ENCODE results near the gene COLEC11.

The COLEC11 gene

GRCh38 chr2:3637692-3638455, 43.0 kb downstream of the COLEC11 start:
- no peak overlapping the region for H2BK5ac ChIP-seq (ENCODE audit: low read depth, low read length, poor library complexity, severe bottlenecking)
- no peak overlapping the region for H2AFZ ChIP-seq (ENCODE audit: low read depth, low read length)

GRCh38 chr2:3638456-3638810, 43.5 kb downstream of the COLEC11 start:
- no peak overlapping the region for H2BK120ac ChIP-seq (ENCODE audit: low read depth, low read length)
- H3K18ac ChIP-seq (ENCODE audit: low read depth in 1 of 2, low read length in 2 of 2), result no peak overlapping the region
- WGBS, result 87% methylated on average over 7 of the region's 8 CpGs
- H3K4me1 ChIP-seq (ENCODE audit: control insufficient read depth, insufficient read depth, low read depth, low read length), result no peaks in the 10 kb centered on the region
- H2AFZ ChIP-seq (ENCODE audit: low read depth, low read length), result no peak overlapping the region
- peaks cover 4 to 38% of the 10 kb centered on the region in 2 experiments for H3K27me3 ChIP-seq (ENCODE audit: control insufficient read depth in 1 of 2, insufficient read depth in 1 of 2, low read length in 2 of 2)
- no peak overlapping the region for H3K4me2 ChIP-seq (ENCODE audit: low read length, poor library complexity, severe bottlenecking)
- H4K8ac ChIP-seq (ENCODE audit: low read length), result no peak overlapping the region
- H3K27ac ChIP-seq (ENCODE audit: low read length, poor library complexity, severe bottlenecking), result no peak overlapping the region
- H3K4me3 ChIP-seq (ENCODE audit: insufficient read depth in 1 of 2, low read depth in 1 of 2, low read length in 2 of 2), result no peak overlapping the region
- H3K36me3 ChIP-seq (ENCODE audit: control insufficient read depth in 1 of 2, insufficient read depth in 2 of 2, low read depth in 1 of 2, low read length in 2 of 2), result no peaks in the 10 kb centered on the region
- H2BK12ac ChIP-seq (ENCODE audit: low read length in 2 of 2), result no peak overlapping the region
- no peak overlapping the region for H2BK5ac ChIP-seq (ENCODE audit: low read depth, low read length, poor library complexity, severe bottlenecking)
- H3K9me3 ChIP-seq (ENCODE audit: control insufficient read depth, low read length), result no peaks in the 10 kb centered on the region
- DNase-seq, result no peak
- no peak overlapping the region for H3K4ac ChIP-seq (ENCODE audit: low read depth in 1 of 2, low read length in 2 of 2)
- no peak overlapping the region for H3K23ac ChIP-seq (ENCODE audit: low read length in 2 of 2)
- H3K79me1 ChIP-seq (replicated peaks; ENCODE audit: low read length, poor library complexity, severe bottlenecking), result no peaks in the 10 kb centered on the region
- H3K14ac ChIP-seq (ENCODE audit: low read length in 2 of 2), result no peak overlapping the region
- no peak overlapping the region for H3K9ac ChIP-seq (ENCODE audit: low read length)
- no peak overlapping the region for H2AK5ac ChIP-seq (ENCODE audit: low read length, severe bottlenecking)
- H2BK15ac ChIP-seq (ENCODE audit: low read depth, poor library complexity, severe bottlenecking), result peak overlapping the region; percentile 89
- H4K91ac ChIP-seq (ENCODE audit: low read length), result no peak overlapping the region

More at GRCh38 chr2:3637692-3638455, 43.0 kb downstream of the COLEC11 start:
- no peaks in the 10 kb centered on the region for H3K36me3 ChIP-seq (ENCODE audit: control insufficient read depth in 1 of 2, insufficient read depth in 2 of 2, low read depth in 1 of 2, low read length in 2 of 2)
- H2AK5ac ChIP-seq (ENCODE audit: low read length, severe bottlenecking), result no peak overlapping the region
- no peak overlapping the region for H3K4me3 ChIP-seq (ENCODE audit: insufficient read depth in 1 of 2, low read depth in 1 of 2, low read length in 2 of 2)
- H3K4me1 ChIP-seq (ENCODE audit: control insufficient read depth, insufficient read depth, low read depth, low read length), result no peaks in the 10 kb centered on the region
- H3K27ac ChIP-seq (ENCODE audit: low read length, poor library complexity, severe bottlenecking), result no peak overlapping the region
- H3K9ac ChIP-seq (ENCODE audit: low read length), result no peak overlapping the region
- peak overlapping the region in 1 of 2 experiments; percentile 45 for H2BK12ac ChIP-seq (ENCODE audit: low read length in 2 of 2)
- no peak overlapping the region for H3K4ac ChIP-seq (ENCODE audit: low read depth in 1 of 2, low read length in 2 of 2)
- no peak overlapping the region for H3K4me2 ChIP-seq (ENCODE audit: low read length, poor library complexity, severe bottlenecking)
- H2BK15ac ChIP-seq (ENCODE audit: low read depth, poor library complexity, severe bottlenecking), result no peak overlapping the region
- no peaks in the 10 kb centered on the region for H3K9me3 ChIP-seq (ENCODE audit: control insufficient read depth, low read length)
- H3K14ac ChIP-seq (ENCODE audit: low read length in 2 of 2), result no peak overlapping the region
- H4K91ac ChIP-seq (ENCODE audit: low read length), result no peak overlapping the region
- H4K8ac ChIP-seq (ENCODE audit: low read length), result no peak overlapping the region
- H3K79me1 ChIP-seq (replicated peaks; ENCODE audit: low read length, poor library complexity, severe bottlenecking), result no peaks in the 10 kb centered on the region
- H3K18ac ChIP-seq (ENCODE audit: low read depth in 1 of 2, low read length in 2 of 2), result peak overlapping the region in 1 of 2 experiments; percentile 23
- peak overlapping the region in 1 of 2 experiments; percentile 34 for H3K23ac ChIP-seq (ENCODE audit: low read length in 2 of 2)
- H2BK120ac ChIP-seq (ENCODE audit: low read depth, low read length), result no peak overlapping the region
- peaks cover 4 to 38% of the 10 kb centered on the region in 2 experiments for H3K27me3 ChIP-seq (ENCODE audit: control insufficient read depth in 1 of 2, insufficient read depth in 1 of 2, low read length in 2 of 2)
- DNase-seq, result no peak
- WGBS, result 92% methylated on average over 30 of the region's 30 CpGs

- Histone ChIP-seq H3K4ac (ENCODE audit: low read depth in 1 of 2, low read length in 2 of 2) (no peak overlapping the region), H3K4me3 (ENCODE audit: insufficient read depth in 1 of 2, low read depth in 1 of 2, low read length in 2 of 2) (no peak overlapping the region), H3K4me1 (ENCODE audit: control insufficient read depth, insufficient read depth, low read depth, low read length) (no peaks in the 10 kb centered on the region), H4K8ac (ENCODE audit: low read length) (no peak overlapping the region), H3K27ac (ENCODE audit: low read length, poor library complexity, severe bottlenecking) (no peak overlapping the region), H2BK5ac (ENCODE audit: low read depth, low read length, poor library complexity, severe bottlenecking) (no peak overlapping the region), H3K4me2 (ENCODE audit: low read length, poor library complexity, severe bottlenecking) (no peak overlapping the region), H2BK12ac (ENCODE audit: low read length in 2 of 2) (no peak overlapping the region), H3K9me3 (ENCODE audit: control insufficient read depth, low read length) (no peaks in the 10 kb centered on the region), H3K9ac (ENCODE audit: low read length) (no peak overlapping the region), H2AK5ac (ENCODE audit: low read length, severe bottlenecking) (no peak overlapping the region), H2AFZ (ENCODE audit: low read depth, low read length) (no peak overlapping the region), H2BK120ac (ENCODE audit: low read depth, low read length) (no peak overlapping the region), H3K18ac (ENCODE audit: low read depth in 1 of 2, low read length in 2 of 2) (no peak overlapping the region), H3K14ac (ENCODE audit: low read length in 2 of 2) (no peak overlapping the region), H2BK15ac (ENCODE audit: low read depth, poor library complexity, severe bottlenecking) (no peak overlapping the region), H3K23ac (ENCODE audit: low read length in 2 of 2) (no peak overlapping the region), H3K36me3 (ENCODE audit: control insufficient read depth in 1 of 2, insufficient read depth in 2 of 2, low read depth in 1 of 2, low read length in 2 of 2) (no peaks in the 10 kb centered on the region), H4K91ac (ENCODE audit: low read length) (no peak overlapping the region), H3K27me3 (ENCODE audit: control insufficient read depth in 1 of 2, insufficient read depth in 1 of 2, low read length in 2 of 2) (peaks cover 4 to 32% of the 10 kb centered on the region in 2 experiments), H3K79me1 (replicated peaks; ENCODE audit: low read length, poor library complexity, severe bottlenecking) (no peaks in the 10 kb centered on the region)
- 87% methylated on average over 10 of the region's 10 CpGs for WGBS
- no peak for DNase-seq
Measured at GRCh38 chr2:3639015-3639630, 44.2 kb downstream of the COLEC11 start.

GRCh38 chr2:3639653-3640052, 44.7 kb downstream of the COLEC11 start:
- no peaks in the 10 kb centered on the region for H3K79me1 ChIP-seq (replicated peaks; ENCODE audit: low read length, poor library complexity, severe bottlenecking)
- no peak overlapping the region for H3K4me3 ChIP-seq (ENCODE audit: insufficient read depth in 1 of 2, low read depth in 1 of 2, low read length in 2 of 2)

More at GRCh38 chr2:3639653-3640052, 44.7 kb downstream of the COLEC11 start:
- no peak overlapping the region for H2BK12ac ChIP-seq (ENCODE audit: low read length in 2 of 2)
- no peak overlapping the region for H3K18ac ChIP-seq (ENCODE audit: low read depth in 1 of 2, low read length in 2 of 2)
- H3K9me3 ChIP-seq (ENCODE audit: control insufficient read depth, low read length), result no peaks in the 10 kb centered on the region
- H3K4ac ChIP-seq (ENCODE audit: low read depth in 1 of 2, low read length in 2 of 2), result no peak overlapping the region
- WGBS, result 89% methylated on average over 8 of the region's 8 CpGs
- H2AK5ac ChIP-seq (ENCODE audit: low read length, severe bottlenecking), result no peak overlapping the region
- H3K4me1 ChIP-seq (ENCODE audit: control insufficient read depth, insufficient read depth, low read depth, low read length), result no peaks in the 10 kb centered on the region
- H4K8ac ChIP-seq (ENCODE audit: low read length), result no peak overlapping the region
- H2AFZ ChIP-seq (ENCODE audit: low read depth, low read length), result no peak overlapping the region
- H3K36me3 ChIP-seq (ENCODE audit: control insufficient read depth in 1 of 2, insufficient read depth in 2 of 2, low read depth in 1 of 2, low read length in 2 of 2), result no peaks in the 10 kb centered on the region
- H3K4me2 ChIP-seq (ENCODE audit: low read length, poor library complexity, severe bottlenecking), result no peak overlapping the region
- no peak overlapping the region for H3K23ac ChIP-seq (ENCODE audit: low read length in 2 of 2)
- no peak overlapping the region for H2BK15ac ChIP-seq (ENCODE audit: low read depth, poor library complexity, severe bottlenecking)
- H4K91ac ChIP-seq (ENCODE audit: low read length), result no peak overlapping the region
- no peak overlapping the region for H3K14ac ChIP-seq (ENCODE audit: low read length in 2 of 2)
- DNase-seq, result no peak
- H2BK5ac ChIP-seq (ENCODE audit: low read depth, low read length, poor library complexity, severe bottlenecking), result no peak overlapping the region
- H3K27ac ChIP-seq (ENCODE audit: low read length, poor library complexity, severe bottlenecking), result no peak overlapping the region
- H2BK120ac ChIP-seq (ENCODE audit: low read depth, low read length), result no peak overlapping the region
- H3K27me3 ChIP-seq (ENCODE audit: control insufficient read depth in 1 of 2, insufficient read depth in 1 of 2, low read length in 2 of 2), result peaks cover 4 to 27% of the 10 kb centered on the region in 2 experiments
- no peak overlapping the region for H3K9ac ChIP-seq (ENCODE audit: low read length)
